ENCODE measurements around the gene SPRED3. TPM values are rescaled to one million over a fixed set of nuclear protein-coding genes. Genes with fewer than 3 reads are reported as not detected.

Gene SPRED3
- total and polyA plus RNA-seq, 9 of the 15 experiments (the other 6 are each of a cell fraction or from before 2014, with no cell fraction given): 0.05 to 1.3 (median 0.36) TPM

DNA sequence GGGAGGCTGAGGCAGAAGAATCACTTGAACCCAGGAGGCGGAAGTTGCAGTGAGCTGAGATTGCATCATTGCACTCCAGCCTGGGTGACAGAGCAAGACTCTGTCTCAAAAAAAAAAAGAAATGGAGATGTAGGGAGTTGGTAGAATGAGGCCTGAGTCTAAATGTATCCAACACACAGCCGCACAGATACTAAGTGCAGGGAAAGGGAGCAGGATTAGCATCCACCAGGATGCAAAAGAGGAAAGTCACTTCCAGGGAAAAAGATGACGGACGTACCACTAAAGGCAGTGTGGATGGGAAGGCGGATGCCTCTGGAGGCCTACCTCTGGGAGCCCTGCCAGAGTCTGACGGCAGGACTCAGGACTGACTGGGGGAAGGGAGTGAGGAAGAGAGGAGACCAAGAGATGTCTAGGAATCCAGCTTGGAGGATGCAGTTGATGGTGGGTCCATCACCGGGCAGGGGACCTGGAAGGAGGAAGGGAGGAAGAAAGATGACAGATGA lies 21.2 kb downstream of the SPRED3 start:
- intact Hi-C loops (cut with micrococcal nuclease) (loop anchor here (5.0 kb wide), 1 partner anchor 98 kb away; no protein-coding TSS in a partner anchor), in situ Hi-C loops (cut with MboI) (no loop called here)
- Histone ChIP-seq H4K20me1 (replicated peaks; ENCODE audit: control insufficient read depth, insufficient read depth, low read length) (no peaks in the 10 kb centered on the region), H2AFZ (ENCODE audit: low read depth, low read length) (no peak overlapping the region), H3K79me2 (ENCODE audit: control insufficient read depth, insufficient read depth, low read length) (peaks cover 3% of the 10 kb centered on the region; the same call in 2 of the 3 replicates), H3K9me3 (replicated peaks; ENCODE audit: control insufficient read depth, insufficient read depth, low read depth, low read length) (no peaks in the 10 kb centered on the region), H3K4me1 (replicated peaks in 1 of 2; ENCODE audit: control insufficient read depth in 2 of 2, insufficient read depth in 2 of 2, low read length in 2 of 2) (peaks cover 25 to 48% of the 10 kb centered on the region in 2 experiments; a peak in 4 of 5 replicates), H3K4me3 (no peak overlapping the region), H3K9me1 (ENCODE audit: control insufficient read depth, insufficient read depth, low read length) (peaks cover 5% of the 10 kb centered on the region), H3K9ac (ENCODE audit: insufficient read depth in 1 of 2, low read depth in 2 of 2, low read length in 2 of 2) (no peak overlapping the region), H3K27me3 (ENCODE audit: control insufficient read depth in 2 of 2, insufficient read depth in 2 of 2, low read length in 2 of 2) (no peaks in the 10 kb centered on the region), H3K4me2 (ENCODE audit: insufficient read depth, low read length) (no peak overlapping the region), H3K27ac (ENCODE audit: extremely low read depth, low read depth, low read length) (no peak overlapping the region), H3K36me3 (ENCODE audit: control insufficient read depth, insufficient read depth, low read length) (peaks cover 26% of the 10 kb centered on the region; the same call in 2 of the 3 replicates)
- no peak for ATAC-seq
- CTCF ChIA-PET (ENCODE audit: low intra/inter-chr PET ratio): no interaction called here
- POLR2A ChIA-PET: interaction anchor here (1.0 to 1.3 kb wide), 3 partner anchors 16 to 128 kb away, joined by 3 to 4 read pairs (median 4); partner anchors contain the start of gene PSMD8
- no TSS peak for BruUV-seq (replicated peaks)
- FAIRE-seq: no peak
- no peak for DNase-seq (ENCODE audit: extremely low read depth in 1 of 4, low spot score in 3 of 4)
- 70% methylated on average over 7 of the region's 7 CpGs for whole genome bisulfite sequencing (ENCODE audit: insufficient coverage, low coverage, missing lambda C conversion rate)
- no peak for TF ChIP-seq FOXA3 (CRISPR knock-in tag; conservative IDR thresholded peaks at IDR 0.05 in 1 of 2, IDR thresholded peaks at IDR 0.05 in 1 of 2)
- TF ChIP-seq HDAC1 (IDR thresholded peaks at IDR 0.05): 0 out of 4 replicates have a peak, but pooled peaks of 1 of the 2 experiments have one; percentile 12
- TF ChIP-seq ATF7 (IDR thresholded peaks at IDR 0.05): peak; percentile 31; the same call in 1 of the 2 replicates
- no peak for TF ChIP-seq SMARCB1 (IDR thresholded peaks at IDR 0.05; ENCODE audit: insufficient read length, low read depth)
- TF ChIP-seq ZC3H11A (IDR thresholded peaks at IDR 0.05; ENCODE audit: low read depth, low read length): no peak
- TF ChIP-seq CTBP1 (IDR thresholded peaks at IDR 0.05; ENCODE audit: borderline replicate concordance): peak; percentile 25; the same call in 1 of the 2 replicates
- TF ChIP-seq, protein P1, sequence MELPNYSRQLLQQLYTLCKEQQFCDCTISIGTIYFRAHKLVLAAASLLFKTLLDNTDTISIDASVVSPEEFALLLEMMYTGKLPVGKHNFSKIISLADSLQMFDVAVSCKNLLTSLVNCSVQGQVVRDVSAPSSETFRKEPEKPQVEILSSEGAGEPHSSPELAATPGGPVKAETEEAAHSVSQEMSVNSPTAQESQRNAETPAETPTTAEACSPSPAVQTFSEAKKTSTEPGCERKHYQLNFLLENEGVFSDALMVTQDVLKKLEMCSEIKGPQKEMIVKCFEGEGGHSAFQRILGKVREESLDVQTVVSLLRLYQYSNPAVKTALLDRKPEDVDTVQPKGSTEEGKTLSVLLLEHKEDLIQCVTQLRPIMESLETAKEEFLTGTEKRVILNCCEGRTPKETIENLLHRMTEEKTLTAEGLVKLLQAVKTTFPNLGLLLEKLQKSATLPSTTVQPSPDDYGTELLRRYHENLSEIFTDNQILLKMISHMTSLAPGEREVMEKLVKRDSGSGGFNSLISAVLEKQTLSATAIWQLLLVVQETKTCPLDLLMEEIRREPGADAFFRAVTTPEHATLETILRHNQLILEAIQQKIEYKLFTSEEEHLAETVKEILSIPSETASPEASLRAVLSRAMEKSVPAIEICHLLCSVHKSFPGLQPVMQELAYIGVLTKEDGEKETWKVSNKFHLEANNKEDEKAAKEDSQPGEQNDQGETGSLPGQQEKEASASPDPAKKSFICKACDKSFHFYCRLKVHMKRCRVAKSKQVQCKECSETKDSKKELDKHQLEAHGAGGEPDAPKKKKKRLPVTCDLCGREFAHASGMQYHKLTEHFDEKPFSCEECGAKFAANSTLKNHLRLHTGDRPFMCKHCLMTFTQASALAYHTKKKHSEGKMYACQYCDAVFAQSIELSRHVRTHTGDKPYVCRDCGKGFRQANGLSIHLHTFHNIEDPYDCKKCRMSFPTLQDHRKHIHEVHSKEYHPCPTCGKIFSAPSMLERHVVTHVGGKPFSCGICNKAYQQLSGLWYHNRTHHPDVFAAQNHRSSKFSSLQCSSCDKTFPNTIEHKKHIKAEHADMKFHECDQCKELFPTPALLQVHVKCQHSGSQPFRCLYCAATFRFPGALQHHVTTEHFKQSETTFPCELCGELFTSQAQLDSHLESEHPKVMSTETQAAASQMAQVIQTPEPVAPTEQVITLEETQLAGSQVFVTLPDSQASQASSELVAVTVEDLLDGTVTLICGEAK (IDR thresholded peaks at IDR 0.05): no peak
- TF ChIP-seq, protein P1 (CRISPR knock-in tag; IDR thresholded peaks at IDR 0.05): no peak
- TF ChIP-seq NCOA6 (IDR thresholded peaks at IDR 0.05): no peak
- TF ChIP-seq ZSCAN29 (IDR thresholded peaks at IDR 0.05): no peak
- peak; percentile 26; the same call in 1 of the 2 replicates for TF ChIP-seq NFIC (IDR thresholded peaks at IDR 0.05)
- no peak for TF ChIP-seq PYGO2 (tag; IDR thresholded peaks at IDR 0.05)
- TF ChIP-seq CHD1 (IDR thresholded peaks at IDR 0.05; ENCODE audit: low read length): no peak
- no peak for TF ChIP-seq NUFIP1 (IDR thresholded peaks at IDR 0.05; ENCODE audit: partially characterized antibody)
- no peak for TF ChIP-seq ZNF77 (CRISPR knock-in tag; IDR thresholded peaks at IDR 0.05)
